IMR-90 (cell line): ENCODE data around the gene HRAS.
A peak's percentile ranks its signal among the peaks of the same experiment; 100 is the strongest.

Source experiments
- BHLHE40 ChIP-seq: fragments of 150-350 bp; IDR thresholded peaks from 2 replicates; pipeline ENCODE4 v1.6.1; 2016; ENCODE audit warnings: mild to moderate bottlenecking, low read depth, low read length
- CTCF ChIP-seq: conservative IDR thresholded peaks from 2 replicates; pipeline ENCODE4 v1.5.1; 2012; ENCODE audit warnings: mild to moderate bottlenecking, low read depth, low read length, improper control_type of control experiment
- ELK1 ChIP-seq: fragments of 150-350 bp; IDR thresholded peaks from 2 replicates; pipeline ENCODE4 v1.6.1; 2016; ENCODE audit warnings: low read depth, mild to moderate bottlenecking, low read length, moderate library complexity, borderline replicate concordance
- FOS ChIP-seq: fragments of 150-350 bp; IDR thresholded peaks from 2 replicates; pipeline ENCODE4 v1.6.1; 2016; ENCODE audit warnings: low read depth, low read length
- MXI1 ChIP-seq: IDR thresholded peaks from 2 replicates; pipeline ENCODE4 v1.6.1; 2012; ENCODE audit warnings: low read depth, mild to moderate bottlenecking, low read length, moderate library complexity, borderline replicate concordance
- POLR2A ChIP-seq: IDR thresholded peaks from 2 replicates; pipeline ENCODE4 v1.6.1; 2012; ENCODE audit warnings: mild to moderate bottlenecking, low read depth, low read length
- RAD21 ChIP-seq: IDR thresholded peaks from 2 replicates; pipeline ENCODE4 v1.6.1; 2012; ENCODE audit warnings: low read length, improper control_type of control experiment
- RCOR1 ChIP-seq: IDR thresholded peaks from 2 replicates; pipeline ENCODE4 v1.6.1; 2012; ENCODE audit warnings: mild to moderate bottlenecking, low read length, improper control_type of control experiment; ENCODE audit not compliant: insufficient replicate concordance
- RFX5 ChIP-seq: IDR thresholded peaks from 2 replicates; pipeline ENCODE4 v1.8.0; 2012; ENCODE audit warnings: low read depth, mild to moderate bottlenecking, low read length, moderate library complexity
- USF2 ChIP-seq: fragments of 150-350 bp; IDR thresholded peaks from 2 replicates; pipeline ENCODE4 v1.6.1; 2017; ENCODE audit warnings: mild to moderate bottlenecking, antibody characterized with exemption, low read length, low read depth

GRCh38 chr11:568306-569157, 33.2 kb upstream of the HRAS start:
- TF ChIP-seq CTCF: no peak
- TF ChIP-seq POLR2A: peak; percentile 82
- TF ChIP-seq USF2: peak; percentile 14; the same call in 1 of the 2 replicates
- TF ChIP-seq MXI1: peak; percentile 52; the same call in 1 of the 2 replicates
- no peak for TF ChIP-seq RCOR1
- no peak for TF ChIP-seq RAD21
- no peak for TF ChIP-seq ELK1
- TF ChIP-seq BHLHE40: peak; percentile 97
- no peak for TF ChIP-seq FOS
- no peak for TF ChIP-seq RFX5
